GM18520 (cell line): Measurements from ENCODE around the gene THSD4.

Experiments
- ATAC-seq: cut with Tn5 transposase; IDR thresholded peaks from one replicate; pipeline ENCODE4 v1.9.1; 2021; ENCODE audit not compliant: unreplicated experiment

THSD4 gene

GRCh38 chr15:71565006-71565405 is 449.7 kb downstream of the THSD4 start:
- ATAC-seq: no peak

- ATAC-seq: no peak
These were observed 450.4 kb downstream of the THSD4 start for GRCh38 chr15:71565631-71566160.

- ATAC-seq: no peak
These were observed 451.0 kb downstream of the THSD4 start for GRCh38 chr15:71566226-71566625.

GRCh38 chr15:71567173-71567572 is 451.9 kb downstream of the THSD4 start:
- no peak for ATAC-seq

- no peak for ATAC-seq
These were observed 453.0 kb downstream of the THSD4 start for GRCh38 chr15:71568227-71568626.

- no peak for ATAC-seq
These were observed 455.5 kb downstream of the THSD4 start for GRCh38 chr15:71570736-71571135.

- no peak for ATAC-seq
These were observed 456.4 kb downstream of the THSD4 start for GRCh38 chr15:71571641-71572040.

- no peak for ATAC-seq
These were observed 457.3 kb downstream of the THSD4 start for GRCh38 chr15:71572452-71573053.

- no peak for ATAC-seq
These were observed 458.3 kb downstream of the THSD4 start for GRCh38 chr15:71573599-71573998.

GRCh38 chr15:71575474-71576045 is 460.3 kb downstream of the THSD4 start:
- no peak for ATAC-seq

GRCh38 chr15:71577071-71577470 is 461.8 kb downstream of the THSD4 start:
- ATAC-seq: no peak

- ATAC-seq: no peak
These were observed 466.2 kb downstream of the THSD4 start for GRCh38 chr15:71581398-71581930.

GRCh38 chr15:71585159-71585558 is 469.9 kb downstream of the THSD4 start:
- no peak for ATAC-seq

GRCh38 chr15:71586463-71586862 is 471.2 kb downstream of the THSD4 start:
- no peak for ATAC-seq

- no peak for ATAC-seq
These were observed 473.5 kb downstream of the THSD4 start for GRCh38 chr15:71588746-71589145.

GRCh38 chr15:71591057-71591456 is 475.8 kb downstream of the THSD4 start:
- no peak for ATAC-seq

- ATAC-seq: no peak
These were observed 476.9 kb downstream of the THSD4 start for GRCh38 chr15:71592203-71592602.

GRCh38 chr15:71595846-71596553 is 480.7 kb downstream of the THSD4 start:
- no peak for ATAC-seq

GRCh38 chr15:71596672-71597071 is 481.4 kb downstream of the THSD4 start:
- ATAC-seq: no peak

GRCh38 chr15:71597126-71597525 is 481.9 kb downstream of the THSD4 start:
- no peak for ATAC-seq

- no peak for ATAC-seq
These were observed 482.4 kb downstream of the THSD4 start for GRCh38 chr15:71597637-71598036.

GRCh38 chr15:71598741-71599140 is 483.5 kb downstream of the THSD4 start:
- no peak for ATAC-seq
